ENCODE data around the gene LDLRAD4.

LDLRAD4 gene

GRCh38 chr18:13461936-13462335 lies 243.4 kb downstream of the LDLRAD4 start:
- H4K91ac ChIP-seq (ENCODE audit: low read length), result no peak overlapping the region
- no peak overlapping the region for H2BK5ac ChIP-seq (ENCODE audit: low read depth, low read length, poor library complexity, severe bottlenecking)
- no peak overlapping the region for H3K4ac ChIP-seq (ENCODE audit: low read depth in 1 of 2, low read length in 2 of 2)
- H3K14ac ChIP-seq (ENCODE audit: low read length in 2 of 2), result no peak overlapping the region
- no peak overlapping the region for H3K4me3 ChIP-seq (ENCODE audit: insufficient read depth in 1 of 2, low read depth in 1 of 2, low read length in 2 of 2)
- 85% methylated on average over 5 of the region's 5 CpGs for WGBS
- H3K4me1 ChIP-seq (ENCODE audit: control insufficient read depth, insufficient read depth, low read depth, low read length), result no peaks in the 10 kb centered on the region
- no peak overlapping the region for H2BK12ac ChIP-seq (ENCODE audit: low read length in 2 of 2)
- DNase-seq, result no peak
- H2BK120ac ChIP-seq (ENCODE audit: low read depth, low read length), result no peak overlapping the region
- no peaks in the 10 kb centered on the region for H3K36me3 ChIP-seq (ENCODE audit: control insufficient read depth in 1 of 2, insufficient read depth in 2 of 2, low read depth in 1 of 2, low read length in 2 of 2)
- H3K27ac ChIP-seq (ENCODE audit: low read length, poor library complexity, severe bottlenecking), result no peak overlapping the region
- no peak overlapping the region for H3K18ac ChIP-seq (ENCODE audit: low read depth in 1 of 2, low read length in 2 of 2)
- no peak overlapping the region for H2AK5ac ChIP-seq (ENCODE audit: low read length, severe bottlenecking)
- no peak overlapping the region for H2BK15ac ChIP-seq (ENCODE audit: low read depth, poor library complexity, severe bottlenecking)
- no peak overlapping the region for H2AFZ ChIP-seq (ENCODE audit: low read depth, low read length)
- no peak overlapping the region for H3K23ac ChIP-seq (ENCODE audit: low read length in 2 of 2)
- no peak overlapping the region for H4K8ac ChIP-seq (ENCODE audit: low read length)
- H3K9me3 ChIP-seq (ENCODE audit: control insufficient read depth, low read length), result peaks cover 3% of the 10 kb centered on the region
- H3K9ac ChIP-seq (ENCODE audit: low read length), result no peak overlapping the region
- H3K4me2 ChIP-seq (ENCODE audit: low read length, poor library complexity, severe bottlenecking), result no peak overlapping the region
- no peaks in the 10 kb centered on the region for H3K79me1 ChIP-seq (replicated peaks; ENCODE audit: low read length, poor library complexity, severe bottlenecking)
- no peaks in the 10 kb centered on the region for H3K27me3 ChIP-seq (ENCODE audit: control insufficient read depth in 1 of 2, insufficient read depth in 1 of 2, low read length in 2 of 2)

DNA sequence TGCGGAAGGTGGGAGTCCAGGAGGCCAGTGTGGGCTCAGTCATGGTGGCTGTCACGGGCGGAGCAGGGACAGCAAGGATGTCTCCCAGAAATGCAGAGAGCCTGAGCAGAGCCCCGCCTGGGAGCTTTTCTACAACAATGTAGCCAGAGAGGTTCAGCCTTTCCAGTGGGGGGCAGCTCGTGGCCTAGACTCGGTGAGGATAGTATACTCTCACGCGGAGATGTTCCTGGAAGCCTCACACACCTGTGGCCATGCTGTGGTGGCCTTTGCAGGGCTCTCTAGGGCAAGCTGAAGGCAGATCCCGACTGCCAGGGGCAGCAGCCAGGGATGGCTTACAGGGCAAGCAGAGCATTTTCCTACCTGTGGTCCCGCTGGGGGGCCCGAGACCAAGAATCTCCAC lies 244.1 kb downstream of the LDLRAD4 start:
- H2BK5ac ChIP-seq (ENCODE audit: low read depth, low read length, poor library complexity, severe bottlenecking), result no peak overlapping the region
- 86% methylated on average over 11 of the region's 11 CpGs for WGBS
- no peak overlapping the region for H2AK5ac ChIP-seq (ENCODE audit: low read length, severe bottlenecking)
- H3K27me3 ChIP-seq (ENCODE audit: control insufficient read depth in 1 of 2, insufficient read depth in 1 of 2, low read length in 2 of 2), result no peaks in the 10 kb centered on the region
- no peak overlapping the region for H3K4me3 ChIP-seq (ENCODE audit: insufficient read depth in 1 of 2, low read depth in 1 of 2, low read length in 2 of 2)
- H3K9me3 ChIP-seq (ENCODE audit: control insufficient read depth, low read length), result peaks cover 3% of the 10 kb centered on the region
- no peak overlapping the region for H3K9ac ChIP-seq (ENCODE audit: low read length)
- H2BK15ac ChIP-seq (ENCODE audit: low read depth, poor library complexity, severe bottlenecking), result no peak overlapping the region
- H2BK12ac ChIP-seq (ENCODE audit: low read length in 2 of 2), result no peak overlapping the region
- H3K27ac ChIP-seq (ENCODE audit: low read length, poor library complexity, severe bottlenecking), result no peak overlapping the region
- H2BK120ac ChIP-seq (ENCODE audit: low read depth, low read length), result no peak overlapping the region
- H4K91ac ChIP-seq (ENCODE audit: low read length), result no peak overlapping the region
- H3K4me2 ChIP-seq (ENCODE audit: low read length, poor library complexity, severe bottlenecking), result no peak overlapping the region
- H2AFZ ChIP-seq (ENCODE audit: low read depth, low read length), result no peak overlapping the region
- no peak overlapping the region for H3K14ac ChIP-seq (ENCODE audit: low read length in 2 of 2)
- DNase-seq, result no peak
- no peak overlapping the region for H4K8ac ChIP-seq (ENCODE audit: low read length)
- no peaks in the 10 kb centered on the region for H3K36me3 ChIP-seq (ENCODE audit: control insufficient read depth in 1 of 2, insufficient read depth in 2 of 2, low read depth in 1 of 2, low read length in 2 of 2)
- no peaks in the 10 kb centered on the region for H3K4me1 ChIP-seq (ENCODE audit: control insufficient read depth, insufficient read depth, low read depth, low read length)
- no peak overlapping the region for H3K18ac ChIP-seq (ENCODE audit: low read depth in 1 of 2, low read length in 2 of 2)
- no peak overlapping the region for H3K4ac ChIP-seq (ENCODE audit: low read depth in 1 of 2, low read length in 2 of 2)
- H3K79me1 ChIP-seq (replicated peaks; ENCODE audit: low read length, poor library complexity, severe bottlenecking), result no peaks in the 10 kb centered on the region
- no peak overlapping the region for H3K23ac ChIP-seq (ENCODE audit: low read length in 2 of 2)

DNA sequence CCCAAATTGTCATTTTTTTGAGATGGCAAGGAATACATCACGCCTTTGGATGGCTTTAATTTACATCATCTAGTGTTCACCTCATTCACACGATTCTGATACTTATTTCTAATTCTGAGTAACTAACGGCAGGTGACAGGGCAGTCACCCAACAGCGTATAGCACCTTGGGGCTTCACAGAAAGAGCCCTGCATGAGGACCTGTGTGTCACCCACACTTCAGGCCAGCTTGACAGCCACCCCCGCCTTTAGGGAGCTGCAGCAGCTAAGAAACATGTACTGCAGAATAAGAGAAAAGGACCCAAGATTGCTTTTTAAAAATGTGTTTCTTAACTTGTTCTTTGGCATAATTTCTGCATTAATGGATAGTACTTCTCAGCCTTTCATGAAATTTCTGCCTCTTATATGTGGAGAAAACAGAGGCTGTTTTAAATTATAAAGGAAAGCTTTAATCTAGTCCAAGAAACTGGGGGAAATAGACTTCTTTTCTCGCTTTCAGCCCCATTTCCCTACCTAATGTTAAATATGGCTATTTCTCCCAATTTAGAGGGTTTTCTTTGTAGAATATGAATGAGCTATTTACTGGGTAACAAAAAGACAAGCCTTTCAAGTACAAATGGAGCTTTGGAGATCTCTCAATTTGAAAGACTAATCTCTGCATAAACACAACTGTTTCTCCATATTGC lies 245.1 kb downstream of the LDLRAD4 start:
- Histone ChIP-seq H4K91ac (ENCODE audit: low read length) (no peak overlapping the region), H3K4me1 (ENCODE audit: control insufficient read depth, insufficient read depth, low read depth, low read length) (no peaks in the 10 kb centered on the region), H3K23ac (ENCODE audit: low read length in 2 of 2) (no peak overlapping the region), H3K36me3 (ENCODE audit: control insufficient read depth in 1 of 2, insufficient read depth in 2 of 2, low read depth in 1 of 2, low read length in 2 of 2) (no peaks in the 10 kb centered on the region), H3K4me3 (ENCODE audit: insufficient read depth in 1 of 2, low read depth in 1 of 2, low read length in 2 of 2) (no peak overlapping the region), H4K8ac (ENCODE audit: low read length) (no peak overlapping the region), H2AK5ac (ENCODE audit: low read length, severe bottlenecking) (no peak overlapping the region), H2BK5ac (ENCODE audit: low read depth, low read length, poor library complexity, severe bottlenecking) (no peak overlapping the region), H3K14ac (ENCODE audit: low read length in 2 of 2) (no peak overlapping the region), H3K9me3 (ENCODE audit: control insufficient read depth, low read length) (peaks cover 1% of the 10 kb centered on the region), H2BK120ac (ENCODE audit: low read depth, low read length) (no peak overlapping the region), H3K79me1 (replicated peaks; ENCODE audit: low read length, poor library complexity, severe bottlenecking) (no peaks in the 10 kb centered on the region), H2AFZ (ENCODE audit: low read depth, low read length) (no peak overlapping the region), H2BK12ac (ENCODE audit: low read length in 2 of 2) (no peak overlapping the region), H3K4me2 (ENCODE audit: low read length, poor library complexity, severe bottlenecking) (no peak overlapping the region), H2BK15ac (ENCODE audit: low read depth, poor library complexity, severe bottlenecking) (no peak overlapping the region), H3K27me3 (ENCODE audit: control insufficient read depth in 1 of 2, insufficient read depth in 1 of 2, low read length in 2 of 2) (no peaks in the 10 kb centered on the region), H3K18ac (ENCODE audit: low read depth in 1 of 2, low read length in 2 of 2) (no peak overlapping the region), H3K4ac (ENCODE audit: low read depth in 1 of 2, low read length in 2 of 2) (no peak overlapping the region), H3K27ac (ENCODE audit: low read length, poor library complexity, severe bottlenecking) (no peak overlapping the region), H3K9ac (ENCODE audit: low read length) (no peak overlapping the region)
- 76% methylated on average over 5 of the region's 6 CpGs for WGBS
- no peak for DNase-seq

DNA sequence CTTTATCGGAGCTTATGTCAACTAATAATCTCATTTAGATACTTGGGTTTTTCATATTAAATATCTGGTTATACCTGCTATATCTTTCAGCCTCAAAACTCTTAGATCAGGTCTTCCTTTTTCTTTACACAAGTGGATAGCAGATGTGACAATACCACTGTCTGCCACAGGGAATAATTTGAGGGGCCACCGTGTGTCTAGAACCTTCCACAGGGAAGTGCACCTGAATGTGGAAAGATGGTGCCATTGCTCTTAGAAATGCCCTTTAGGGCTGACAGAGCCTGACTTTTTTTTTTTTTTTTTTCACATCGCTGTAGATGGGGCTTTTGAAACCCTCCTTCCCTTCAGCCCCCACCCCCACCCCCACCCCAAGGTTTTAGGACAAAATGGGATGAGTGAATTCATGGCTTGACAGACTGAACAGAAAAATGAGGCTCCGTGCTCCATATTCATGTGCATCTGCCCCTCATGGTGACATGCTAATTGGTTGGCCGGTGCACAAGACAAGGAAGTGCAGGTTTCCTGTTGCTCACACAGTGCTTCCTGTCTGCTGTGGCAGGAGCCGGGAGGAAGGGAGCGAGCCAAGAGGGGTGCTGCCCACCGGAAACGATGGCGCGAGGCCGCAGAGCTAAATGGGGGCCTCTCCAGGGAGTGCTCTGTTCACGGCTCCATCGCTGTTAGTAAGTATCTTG lies 246.0 kb downstream of the LDLRAD4 start:
- no peak overlapping the region for H2BK5ac ChIP-seq (ENCODE audit: low read depth, low read length, poor library complexity, severe bottlenecking)
- no peak overlapping the region for H2BK120ac ChIP-seq (ENCODE audit: low read depth, low read length)
- no peak overlapping the region for H4K8ac ChIP-seq (ENCODE audit: low read length)
- H2BK15ac ChIP-seq (ENCODE audit: low read depth, poor library complexity, severe bottlenecking), result no peak overlapping the region
- no peak overlapping the region for H3K4me3 ChIP-seq (ENCODE audit: insufficient read depth in 1 of 2, low read depth in 1 of 2, low read length in 2 of 2)
- H3K4me2 ChIP-seq (ENCODE audit: low read length, poor library complexity, severe bottlenecking), result no peak overlapping the region
- H3K14ac ChIP-seq (ENCODE audit: low read length in 2 of 2), result no peak overlapping the region
- no peak overlapping the region for H4K91ac ChIP-seq (ENCODE audit: low read length)
- no peaks in the 10 kb centered on the region for H3K79me1 ChIP-seq (replicated peaks; ENCODE audit: low read length, poor library complexity, severe bottlenecking)
- H3K27me3 ChIP-seq (ENCODE audit: control insufficient read depth in 1 of 2, insufficient read depth in 1 of 2, low read length in 2 of 2), result no peaks in the 10 kb centered on the region
- H2AFZ ChIP-seq (ENCODE audit: low read depth, low read length), result no peak overlapping the region
- H3K27ac ChIP-seq (ENCODE audit: low read length, poor library complexity, severe bottlenecking), result no peak overlapping the region
- no peak for DNase-seq
- no peak overlapping the region for H3K18ac ChIP-seq (ENCODE audit: low read depth in 1 of 2, low read length in 2 of 2)
- H2BK12ac ChIP-seq (ENCODE audit: low read length in 2 of 2), result no peak overlapping the region
- H3K9ac ChIP-seq (ENCODE audit: low read length), result no peak overlapping the region
- no peak overlapping the region for H2AK5ac ChIP-seq (ENCODE audit: low read length, severe bottlenecking)
- H3K4me1 ChIP-seq (ENCODE audit: control insufficient read depth, insufficient read depth, low read depth, low read length), result no peaks in the 10 kb centered on the region
- no peak overlapping the region for H3K4ac ChIP-seq (ENCODE audit: low read depth in 1 of 2, low read length in 2 of 2)
- H3K23ac ChIP-seq (ENCODE audit: low read length in 2 of 2), result no peak overlapping the region
- H3K9me3 ChIP-seq (ENCODE audit: control insufficient read depth, low read length), result no peaks in the 10 kb centered on the region
- no peaks in the 10 kb centered on the region for H3K36me3 ChIP-seq (ENCODE audit: control insufficient read depth in 1 of 2, insufficient read depth in 2 of 2, low read depth in 1 of 2, low read length in 2 of 2)
- WGBS, result 82% methylated on average over 12 of the region's 14 CpGs

Data from mesenchymal stem cell (in vitro differentiated cells and primary cell).